Loucy (cell line): ENCODE data around the gene CDHR1.

Experiments used
- H2AFZ ChIP-seq: fragments of 200-600 bp; sonication (generic); 2 replicates; pipeline ENCODE4 v1.6.0; 2016; ENCODE audit warnings: antibody characterized with exemption, mild to moderate bottlenecking, low read length, moderate library complexity
- H3F3A ChIP-seq: fragments of 200-600 bp; 2 replicates; pipeline ENCODE4 v1.6.0; 2016; ENCODE audit warnings: antibody characterized with exemption, low read depth, mild to moderate bottlenecking
- H3K27me3 ChIP-seq: fragments of 200-600 bp; sonication (generic); 2 replicates; pipeline ENCODE4 v1.6.1; 2014; ENCODE audit warnings: low read length, mild to moderate bottlenecking; ENCODE audit not compliant: insufficient read depth, poor library complexity, severe bottlenecking
- H3K36me3 ChIP-seq: fragments of 200-600 bp; sonication (generic); 2 replicates; pipeline ENCODE4 v1.6.1; 2016; ENCODE audit warnings: low read length; ENCODE audit not compliant: insufficient read depth
- H3K4me1 ChIP-seq: fragments of 200-600 bp; sonication (generic); 2 replicates; pipeline ENCODE4 v1.5.1; 2014; ENCODE audit warnings: low read length, mild to moderate bottlenecking; ENCODE audit not compliant: insufficient read depth, poor library complexity, severe bottlenecking
- H3K4me2 ChIP-seq: fragments of 200-600 bp; sonication (generic); 2 replicates; pipeline ENCODE4 v1.6.0; 2014; ENCODE audit warnings: antibody characterized with exemption, low read length, low read depth, mild to moderate bottlenecking; ENCODE audit not compliant: poor library complexity, severe bottlenecking
- H3K4me3 ChIP-seq: fragments of 200-600 bp; sonication (generic); 2 replicates; pipeline ENCODE4 v1.5.1; 2014; ENCODE audit warnings: low read length, mild to moderate bottlenecking, mixed read lengths; ENCODE audit not compliant: poor library complexity, severe bottlenecking
- H3K79me2 ChIP-seq: fragments of 200-600 bp; sonication (generic); 2 replicates; pipeline ENCODE4 v1.6.1; 2014; ENCODE audit warnings: low read length; ENCODE audit not compliant: insufficient read depth
- H3K9ac ChIP-seq: fragments of 200-600 bp; sonication (generic); 2 replicates; pipeline ENCODE4 v1.6.0; 2014; ENCODE audit warnings: mild to moderate bottlenecking, low read depth, low read length, moderate library complexity; ENCODE audit not compliant: poor library complexity, severe bottlenecking
- H3K9me2 ChIP-seq: fragments of 200-600 bp; sonication (generic); replicated peaks from 2 replicates; pipeline ENCODE4 v1.6.1; 2016; ENCODE audit warnings: low read depth, low read length, mixed read lengths
- H3K9me3 ChIP-seq: fragments of 200-600 bp; sonication (generic); 2 replicates; pipeline ENCODE4 v1.6.1; 2014; ENCODE audit warnings: mild to moderate bottlenecking, antibody characterized with exemption, low read length, low read depth; ENCODE audit not compliant: insufficient read depth
- H4K20me1 ChIP-seq: fragments of 200-600 bp; sonication (generic); 2 replicates; pipeline ENCODE4 v1.6.0; 2014; ENCODE audit warnings: antibody characterized with exemption, low read length, mild to moderate bottlenecking; ENCODE audit not compliant: insufficient read depth, poor library complexity, severe bottlenecking
- CTCF ChIP-seq: fragments of 200-600 bp; sonication (generic); conservative IDR thresholded peaks from 2 replicates; pipeline ENCODE4 v1.5.1; 2014; ENCODE audit warnings: mild to moderate bottlenecking, antibody characterized with exemption, low read length
- EZH2phosphoT487 ChIP-seq: fragments of 200-600 bp; IDR thresholded peaks from 2 replicates; pipeline ENCODE4 v1.6.1; 2018; ENCODE audit warnings: antibody characterized with exemption, mild to moderate bottlenecking, moderate library complexity, borderline replicate concordance

Gene CDHR1

GRCh38 chr10:84193846-84194423 is 402 bp upstream of the CDHR1 start:
- Histone ChIP-seq H3K27me3 (no peaks in the 10 kb centered on the region), H3K4me3 (peak overlapping the region; percentile 30), H3K9me2 (no peaks in the 10 kb centered on the region), H3F3A (no peaks in the 10 kb centered on the region), H3K4me1 (peaks cover 6% of the 10 kb centered on the region), H3K9ac (no peak overlapping the region), H3K4me2 (peak overlapping the region; percentile 9), H3K79me2 (no peaks in the 10 kb centered on the region), H4K20me1 (no peaks in the 10 kb centered on the region), H2AFZ (no peak overlapping the region), H3K9me3 (no peaks in the 10 kb centered on the region), H3K36me3 (no peaks in the 10 kb centered on the region)
- TF ChIP-seq EZH2phosphoT487: no peak
- no peak for TF ChIP-seq CTCF

- H3K9me3 ChIP-seq: no peaks in the 10 kb centered on the region
- no peak for TF ChIP-seq CTCF
- TF ChIP-seq EZH2phosphoT487: no peak
- no peaks in the 10 kb centered on the region for H3F3A ChIP-seq
- H3K4me2 ChIP-seq: peak overlapping the region; percentile 9
- H2AFZ ChIP-seq: no peak overlapping the region
- no peaks in the 10 kb centered on the region for H3K9me2 ChIP-seq
- no peak overlapping the region for H3K9ac ChIP-seq
- no peaks in the 10 kb centered on the region for H3K27me3 ChIP-seq
- H3K4me1 ChIP-seq: peaks cover 6% of the 10 kb centered on the region
- H4K20me1 ChIP-seq: no peaks in the 10 kb centered on the region
- H3K36me3 ChIP-seq: no peaks in the 10 kb centered on the region
- H3K4me3 ChIP-seq: no peak overlapping the region
- no peaks in the 10 kb centered on the region for H3K79me2 ChIP-seq
Measured at GRCh38 chr10:84195044-84195830, 900 bp downstream of the CDHR1 start.

GRCh38 chr10:84196083-84196482 is 1.7 kb downstream of the CDHR1 start:
- Histone ChIP-seq H3F3A (no peaks in the 10 kb centered on the region), H3K9me3 (no peaks in the 10 kb centered on the region), H3K9ac (no peak overlapping the region), H3K4me1 (peaks cover 2% of the 10 kb centered on the region), H3K9me2 (no peaks in the 10 kb centered on the region), H3K36me3 (no peaks in the 10 kb centered on the region), H2AFZ (no peak overlapping the region), H3K27me3 (no peaks in the 10 kb centered on the region), H4K20me1 (no peaks in the 10 kb centered on the region), H3K4me3 (no peak overlapping the region), H3K4me2 (no peak overlapping the region), H3K79me2 (no peaks in the 10 kb centered on the region)
- TF ChIP-seq EZH2phosphoT487: no peak
